Dendritic cell treated with granulocyte-macrophage colony-stimulating factor and Interleukin-4, amounts not matched to agents 40 ng/mL and 50 ng/mL, for 4 days (primary cell): ENCODE data around the gene PACRG.

Experiments used
- H3K27ac Mint-ChIP-seq: one replicate; pipeline ENCODE4 v1.8.0; 2022; ENCODE audit warnings: mild to moderate bottlenecking, mixed read lengths
- H3K27me3 Mint-ChIP-seq: one replicate; pipeline ENCODE4 v1.8.0; 2022; ENCODE audit warnings: mild to moderate bottlenecking, mixed read lengths
- H3K36me3 Mint-ChIP-seq: one replicate; pipeline ENCODE4 v1.8.0; 2022; ENCODE audit warnings: low read depth, mixed read lengths
- H3K4me1 Mint-ChIP-seq: one replicate; pipeline ENCODE4 v1.8.0; 2022; ENCODE audit warnings: low read depth, mixed read lengths
- H3K4me3 Mint-ChIP-seq: one replicate; pipeline ENCODE4 v1.8.0; 2022; ENCODE audit warnings: mild to moderate bottlenecking, moderate library complexity, mixed read lengths
- H3K9me3 Mint-ChIP-seq: one replicate; pipeline ENCODE4 v1.8.0; 2022; ENCODE audit warnings: mixed read lengths
- intact Hi-C: fragments of 100-400 bp; cut with micrococcal nuclease; formaldehyde crosslinking; loops from one replicate; pipeline ENCODE4 v1.15.0; 2022

Gene PACRG

DNA sequence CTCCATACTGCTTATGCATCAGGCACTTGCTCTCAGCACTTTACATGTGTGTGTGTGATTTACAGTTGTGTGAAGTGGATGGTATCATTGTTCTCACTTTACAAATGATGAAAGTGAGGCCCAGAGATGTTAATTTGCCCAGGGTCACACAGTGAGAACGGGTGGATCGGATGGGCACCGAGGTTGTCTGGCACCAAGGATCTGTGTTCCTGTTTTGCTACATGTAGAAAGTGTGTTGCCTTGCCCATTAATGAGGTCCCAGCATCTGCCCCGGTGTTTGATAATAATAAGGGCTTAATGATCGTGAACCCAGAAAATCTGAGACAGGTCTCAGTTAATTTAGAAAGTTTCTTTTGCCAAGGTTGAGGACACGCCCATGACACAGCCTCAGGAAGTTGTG is 470.6 kb downstream of the PACRG start:
- Mint-ChIP-seq H3K36me3 (no peaks in the 10 kb centered on the region), H3K27ac (no peak overlapping the region), H3K4me3 (no peak overlapping the region), H3K4me1 (peaks cover 6% of the 10 kb centered on the region), H3K27me3 (peaks cover 6% of the 10 kb centered on the region), H3K9me3 (no peaks in the 10 kb centered on the region)
- intact Hi-C loops: no loop called here

DNA sequence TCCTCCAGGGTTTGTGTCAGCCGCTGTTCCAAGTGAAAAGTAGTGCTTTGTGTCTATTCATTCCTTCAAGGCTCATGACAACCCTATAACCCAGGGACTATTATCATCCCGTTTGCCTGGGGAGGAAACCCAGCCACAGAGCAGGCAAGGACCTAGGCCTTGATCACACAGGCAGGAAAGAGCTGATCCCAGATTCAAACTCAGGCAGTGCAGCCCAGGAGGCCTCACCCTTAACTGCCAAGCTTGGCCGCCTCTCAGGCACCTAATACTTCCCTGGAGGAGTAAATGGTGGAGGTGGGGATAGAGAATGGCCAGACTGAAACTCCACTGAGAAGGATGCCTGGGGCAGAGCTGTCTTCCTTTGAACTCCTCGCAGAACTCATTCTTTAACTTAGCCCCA is 471.6 kb downstream of the PACRG start:
- Mint-ChIP-seq H3K4me3 (no peak overlapping the region), H3K36me3 (no peaks in the 10 kb centered on the region), H3K27ac (no peak overlapping the region), H3K4me1 (peaks cover 2% of the 10 kb centered on the region), H3K9me3 (no peaks in the 10 kb centered on the region), H3K27me3 (peaks cover 6% of the 10 kb centered on the region)
- intact Hi-C loops: no loop called here

DNA sequence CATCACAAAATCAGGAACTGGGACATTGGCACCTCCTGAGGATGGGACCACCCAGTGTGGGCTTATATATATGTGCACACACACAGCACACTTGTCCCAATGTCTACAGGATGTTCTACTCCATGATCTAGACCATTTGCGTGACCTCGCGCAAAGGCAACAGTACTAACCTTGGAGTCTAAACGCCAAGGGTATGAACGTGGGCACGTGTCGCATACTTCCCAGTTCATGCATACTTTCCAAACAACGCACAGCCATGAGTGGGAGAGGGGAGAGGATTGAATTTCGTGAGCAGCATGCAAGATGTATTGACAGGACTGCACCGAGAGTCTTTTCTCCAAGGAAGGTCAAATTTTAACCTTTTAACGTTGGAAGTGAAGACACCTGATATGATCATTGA is 472.5 kb downstream of the PACRG start:
- Mint-ChIP-seq H3K27me3 (peaks cover 8% of the 10 kb centered on the region), H3K4me1 (no peaks in the 10 kb centered on the region), H3K4me3 (no peak overlapping the region), H3K9me3 (no peaks in the 10 kb centered on the region), H3K36me3 (no peaks in the 10 kb centered on the region), H3K27ac (no peak overlapping the region)
- intact Hi-C loops: no loop called here

DNA sequence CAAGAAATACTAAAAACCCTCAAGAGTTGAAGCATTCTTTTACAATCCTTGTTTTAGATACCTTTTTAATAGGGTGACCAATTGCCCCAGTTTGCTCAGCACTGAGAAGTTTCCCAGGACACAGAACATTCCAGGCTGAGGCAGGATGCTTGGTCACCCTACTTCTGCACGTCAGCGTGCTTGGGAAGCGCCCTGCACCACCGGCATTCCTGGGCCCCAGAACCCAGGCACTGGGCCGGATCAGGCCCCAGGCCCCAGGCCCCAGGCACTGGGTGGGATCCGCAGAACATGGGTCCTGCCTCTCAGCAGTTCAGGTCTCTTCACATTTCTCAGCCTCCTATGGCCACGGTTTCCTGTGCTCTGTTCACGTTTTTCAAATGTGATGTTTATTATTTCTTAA is 472.9 kb downstream of the PACRG start:
- Mint-ChIP-seq H3K36me3 (no peaks in the 10 kb centered on the region), H3K4me3 (no peak overlapping the region), H3K4me1 (no peaks in the 10 kb centered on the region), H3K27me3 (peaks cover 7% of the 10 kb centered on the region), H3K27ac (no peak overlapping the region), H3K9me3 (no peaks in the 10 kb centered on the region)
- intact Hi-C loops: no loop called here

DNA sequence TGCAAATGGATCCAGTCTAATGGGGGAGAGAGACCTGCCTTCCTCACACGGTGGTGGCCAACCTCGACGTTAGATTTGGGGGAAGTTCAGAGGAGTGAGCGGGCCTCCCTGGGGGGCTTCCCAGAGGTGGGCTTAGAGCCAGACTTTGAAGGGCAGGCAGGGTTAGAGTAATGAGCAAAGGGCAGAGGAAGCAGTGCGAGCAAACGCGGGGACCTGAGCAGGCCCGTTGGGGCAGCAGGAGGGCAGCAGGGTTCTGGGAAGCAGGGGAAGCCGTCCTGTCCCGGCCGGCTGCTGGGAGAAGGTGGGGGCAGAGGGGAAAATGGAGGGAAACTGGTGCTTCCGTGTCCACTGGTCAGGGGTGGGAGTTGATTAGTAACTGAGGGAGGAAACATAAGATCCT is 474.1 kb downstream of the PACRG start:
- Mint-ChIP-seq H3K36me3 (no peaks in the 10 kb centered on the region), H3K4me3 (no peak overlapping the region), H3K27me3 (peaks cover 8% of the 10 kb centered on the region), H3K9me3 (no peaks in the 10 kb centered on the region), H3K27ac (no peak overlapping the region), H3K4me1 (no peaks in the 10 kb centered on the region)
- intact Hi-C loops: no loop called here

DNA sequence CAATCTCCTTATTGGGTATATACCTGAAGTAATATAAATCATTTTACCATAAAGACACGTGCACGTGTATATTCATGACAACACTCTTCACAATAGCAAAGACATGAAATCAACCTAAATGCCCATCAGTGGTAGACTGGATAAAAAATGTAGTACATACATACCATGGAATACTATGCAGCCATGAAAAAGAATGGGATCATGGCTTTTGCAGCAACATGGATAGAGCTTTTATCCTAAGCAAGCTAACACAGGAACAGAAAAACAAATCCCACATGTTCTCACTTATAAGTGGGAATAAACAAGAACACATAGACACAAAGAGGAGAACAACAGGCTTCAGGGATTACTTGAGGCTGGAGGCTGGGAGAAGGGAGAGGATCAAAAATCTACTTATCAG is 478.4 kb downstream of the PACRG start:
- no peaks in the 10 kb centered on the region for H3K4me1 Mint-ChIP-seq
- no peaks in the 10 kb centered on the region for H3K9me3 Mint-ChIP-seq
- H3K27ac Mint-ChIP-seq: no peak overlapping the region
- peaks cover 8% of the 10 kb centered on the region for H3K27me3 Mint-ChIP-seq
- intact Hi-C loops: no loop called here
- no peak overlapping the region for H3K4me3 Mint-ChIP-seq
- no peaks in the 10 kb centered on the region for H3K36me3 Mint-ChIP-seq

DNA sequence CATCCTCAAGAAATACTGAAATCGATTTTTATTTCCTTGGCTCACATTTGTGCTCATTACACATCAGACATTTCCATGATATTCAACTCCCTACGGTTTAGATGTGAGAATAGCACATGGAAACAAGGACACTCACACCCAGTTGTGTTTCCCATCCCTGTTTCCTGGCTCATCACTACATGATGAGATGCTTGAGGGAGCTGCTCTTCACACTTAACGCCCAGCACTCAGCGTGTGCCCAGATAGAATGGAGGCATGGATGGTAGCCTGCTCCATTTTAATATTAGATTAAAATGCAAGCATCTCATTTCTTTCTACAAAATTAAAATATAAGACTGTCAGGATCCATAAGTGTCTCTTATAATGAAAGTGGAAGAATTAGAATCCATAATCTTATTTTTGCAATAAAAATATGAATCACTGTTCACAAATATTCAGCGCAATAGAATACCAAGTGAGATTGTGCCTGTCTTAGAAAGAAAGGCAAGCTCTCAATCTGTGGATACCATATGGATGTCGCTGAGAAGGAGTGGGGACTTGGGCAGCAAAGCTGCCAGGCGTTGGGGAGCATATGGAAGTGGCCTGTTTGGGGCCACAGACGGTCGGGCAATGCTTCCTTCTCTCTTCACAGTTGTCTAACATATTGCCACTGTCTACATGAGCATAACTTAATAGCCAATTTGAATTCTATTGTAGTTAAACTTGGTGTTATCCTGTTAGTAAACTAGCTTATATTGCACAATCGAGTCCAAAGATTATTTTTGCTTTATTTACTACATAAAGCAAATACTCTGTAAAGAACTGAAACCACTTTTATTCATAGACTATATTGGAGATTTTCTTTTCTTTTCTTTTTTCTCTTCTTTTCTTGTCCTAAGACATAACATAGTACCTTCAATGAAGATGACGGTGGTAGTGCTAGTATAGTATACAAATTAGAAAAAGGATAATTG is 479.9 kb downstream of the PACRG start:
- Mint-ChIP-seq H3K27ac (no peak overlapping the region), H3K4me3 (no peak overlapping the region), H3K4me1 (no peaks in the 10 kb centered on the region), H3K36me3 (no peaks in the 10 kb centered on the region), H3K9me3 (peaks cover 14% of the 10 kb centered on the region), H3K27me3 (peaks cover 8% of the 10 kb centered on the region)
- intact Hi-C loops: no loop called here

DNA sequence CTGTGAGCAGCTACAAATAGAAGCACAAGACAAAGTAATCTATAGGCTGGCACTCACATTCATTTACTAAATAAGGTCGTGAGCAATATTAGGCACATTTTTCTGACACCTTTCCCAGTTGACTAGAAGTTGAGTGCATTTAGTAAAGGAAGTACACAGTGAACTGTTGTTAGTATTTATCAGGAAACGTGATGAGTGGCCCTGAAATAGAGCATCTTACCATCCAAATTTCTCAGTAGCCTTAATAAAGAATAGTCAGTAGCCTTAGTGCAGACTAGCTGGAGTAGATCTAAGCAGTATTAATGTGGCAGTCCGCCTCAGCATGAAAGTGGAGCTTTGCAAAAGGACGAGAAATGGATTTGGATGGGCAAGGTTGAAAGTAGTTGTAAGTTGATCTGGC is 481.2 kb downstream of the PACRG start:
- Mint-ChIP-seq H3K27ac (no peak overlapping the region), H3K36me3 (no peaks in the 10 kb centered on the region), H3K4me1 (no peaks in the 10 kb centered on the region), H3K27me3 (peaks cover 10% of the 10 kb centered on the region), H3K9me3 (peaks cover 17% of the 10 kb centered on the region), H3K4me3 (no peak overlapping the region)
- intact Hi-C loops: no loop called here

DNA sequence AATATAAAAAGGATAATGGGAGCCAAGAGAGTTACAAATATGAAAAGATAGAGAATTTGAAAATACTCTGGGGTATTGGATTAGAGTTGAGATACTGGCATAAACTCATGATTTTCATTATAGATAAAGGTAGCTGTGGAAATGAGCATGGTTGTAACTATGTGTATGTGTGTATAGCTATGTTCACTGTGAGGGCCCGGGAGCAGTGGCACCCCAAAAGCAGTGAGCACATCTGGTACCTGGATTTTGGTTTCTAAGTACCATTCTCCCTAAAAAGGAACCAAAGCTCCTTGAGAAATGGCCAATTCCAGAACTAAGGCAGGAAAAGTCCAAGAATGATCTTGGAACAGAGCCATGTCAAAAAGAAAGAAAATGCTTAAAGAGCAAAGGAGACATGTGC is 484.3 kb downstream of the PACRG start:
- H3K9me3 Mint-ChIP-seq: peaks cover 17% of the 10 kb centered on the region
- intact Hi-C loops: no loop called here
- no peak overlapping the region for H3K27ac Mint-ChIP-seq
- no peaks in the 10 kb centered on the region for H3K36me3 Mint-ChIP-seq
- H3K4me3 Mint-ChIP-seq: no peak overlapping the region
- H3K27me3 Mint-ChIP-seq: peaks cover 2% of the 10 kb centered on the region
- H3K4me1 Mint-ChIP-seq: peaks cover 10% of the 10 kb centered on the region

DNA sequence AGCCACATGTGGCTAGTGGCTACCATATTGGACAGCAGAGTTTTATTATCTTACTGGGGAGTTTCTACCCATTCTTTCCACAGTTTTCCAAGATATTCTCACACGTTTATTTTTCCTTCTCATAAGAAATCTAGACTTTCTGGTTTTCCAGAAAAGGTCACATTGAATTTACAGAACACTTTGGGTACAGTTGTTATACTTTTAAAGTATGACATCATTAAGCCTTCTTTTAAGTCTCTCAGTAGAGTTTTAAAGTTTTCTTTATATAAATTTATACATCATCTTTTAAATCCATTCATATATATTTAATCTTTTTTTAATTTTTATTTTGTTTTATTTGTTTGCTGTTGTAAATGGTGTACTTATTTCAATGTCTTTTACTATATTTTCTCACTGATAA is 486.5 kb downstream of the PACRG start:
- no peak overlapping the region for H3K27ac Mint-ChIP-seq
- no peaks in the 10 kb centered on the region for H3K36me3 Mint-ChIP-seq
- H3K9me3 Mint-ChIP-seq: peaks cover 17% of the 10 kb centered on the region
- peaks cover 8% of the 10 kb centered on the region for H3K27me3 Mint-ChIP-seq
- H3K4me1 Mint-ChIP-seq: peaks cover 16% of the 10 kb centered on the region
- H3K4me3 Mint-ChIP-seq: no peak overlapping the region
- intact Hi-C loops: no loop called here

DNA sequence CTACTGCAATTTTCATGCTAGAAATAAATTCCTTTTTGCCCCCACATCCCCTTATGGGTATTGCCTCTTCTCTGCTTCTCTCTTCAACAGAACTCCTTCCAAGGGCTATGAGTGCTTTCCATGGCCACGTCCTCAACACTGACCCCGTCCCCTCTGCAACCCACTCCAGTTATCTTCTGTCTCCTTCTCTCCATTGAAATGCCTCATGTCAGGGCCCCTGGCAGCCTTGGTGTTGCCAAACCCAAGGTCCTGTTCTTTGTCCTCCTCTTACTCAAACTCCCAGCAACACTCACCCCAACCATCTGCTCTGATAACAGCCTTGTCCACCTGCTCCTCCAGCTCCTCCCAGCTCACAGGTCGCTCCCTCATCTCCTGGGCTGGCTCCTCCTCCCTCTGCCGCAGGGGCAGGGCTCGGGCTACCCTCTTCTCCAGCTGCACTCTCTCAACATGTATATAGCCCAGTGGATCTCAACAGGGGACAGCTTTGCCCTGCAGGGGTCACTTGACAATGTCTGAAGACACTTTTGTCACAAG is 490.7 kb downstream of the PACRG start:
- peaks cover 15% of the 10 kb centered on the region for H3K27me3 Mint-ChIP-seq
- peak overlapping the region; percentile 1 for H3K27ac Mint-ChIP-seq
- no peak overlapping the region for H3K4me3 Mint-ChIP-seq
- no peaks in the 10 kb centered on the region for H3K36me3 Mint-ChIP-seq
- no peaks in the 10 kb centered on the region for H3K9me3 Mint-ChIP-seq
- H3K4me1 Mint-ChIP-seq: peaks cover 16% of the 10 kb centered on the region
- intact Hi-C loops: no loop called here

DNA sequence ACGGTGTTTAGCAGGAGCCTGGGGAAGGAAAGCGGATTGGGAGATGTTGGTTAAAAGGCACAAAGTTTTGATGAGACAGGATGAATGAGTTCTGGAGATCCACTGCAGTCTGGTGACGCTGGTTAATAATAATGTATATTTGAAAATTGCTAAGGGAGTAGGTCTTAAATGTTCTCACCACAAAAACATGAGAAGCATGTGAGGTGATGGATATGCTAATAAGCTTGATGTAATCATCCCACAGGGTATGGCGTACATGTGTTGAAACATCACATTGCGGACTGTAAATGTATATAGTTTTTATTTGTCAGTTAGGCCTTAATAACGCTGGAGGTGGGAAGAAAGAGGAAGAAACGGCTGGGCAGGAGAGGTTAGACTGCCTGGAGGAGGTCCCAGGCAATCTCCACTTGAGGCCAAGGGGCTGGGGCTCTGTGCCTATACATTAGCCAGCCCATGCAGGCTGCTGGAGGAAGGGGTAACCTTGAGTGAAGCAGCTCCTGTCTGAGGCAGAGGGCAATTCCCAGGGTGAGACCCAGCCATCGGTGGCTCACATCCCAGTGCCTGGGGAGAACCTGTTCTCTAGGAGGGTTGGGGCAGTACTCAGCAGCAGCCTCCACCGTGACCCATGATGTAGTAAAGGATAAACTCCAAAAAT is 498.5 kb downstream of the PACRG start:
- H3K36me3 Mint-ChIP-seq: no peaks in the 10 kb centered on the region
- no peak overlapping the region for H3K4me3 Mint-ChIP-seq
- no peaks in the 10 kb centered on the region for H3K9me3 Mint-ChIP-seq
- intact Hi-C loops: no loop called here
- H3K27ac Mint-ChIP-seq: no peak overlapping the region
- no peaks in the 10 kb centered on the region for H3K27me3 Mint-ChIP-seq
- H3K4me1 Mint-ChIP-seq: no peaks in the 10 kb centered on the region

DNA sequence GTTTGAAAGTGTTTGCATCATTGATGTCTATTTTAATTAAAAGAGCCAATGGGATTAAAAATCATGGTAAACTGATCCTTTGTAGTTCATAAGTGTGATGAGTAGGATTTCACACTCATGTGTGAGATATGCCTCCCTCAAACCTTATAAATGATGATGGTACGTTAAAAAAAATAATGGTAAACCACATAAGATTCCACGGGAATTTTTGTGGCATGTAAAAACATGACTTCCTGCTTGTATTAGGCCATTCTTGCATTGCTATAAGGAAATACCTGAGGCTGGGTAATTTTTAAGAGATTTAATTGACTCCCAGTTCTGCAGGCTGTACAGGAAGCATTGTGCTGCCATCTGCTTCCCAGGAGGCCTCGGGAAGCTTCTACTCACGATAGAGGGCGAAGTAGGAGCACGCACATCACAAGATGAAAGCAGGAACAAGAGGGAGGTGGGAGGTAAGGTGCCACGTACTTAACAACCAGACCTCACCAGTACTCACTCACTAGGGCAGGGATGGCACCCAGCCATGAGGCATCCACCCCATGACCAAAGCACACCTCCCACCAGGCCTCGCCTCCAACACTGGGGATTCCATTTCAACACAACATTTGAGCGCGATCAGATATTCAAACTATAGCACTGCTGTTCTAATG is 499.2 kb downstream of the PACRG start:
- intact Hi-C loops: no loop called here
- Mint-ChIP-seq H3K27me3 (no peaks in the 10 kb centered on the region), H3K36me3 (no peaks in the 10 kb centered on the region), H3K27ac (no peak overlapping the region), H3K4me1 (peaks cover under 1% of the 10 kb centered on the region), H3K4me3 (no peak overlapping the region), H3K9me3 (no peaks in the 10 kb centered on the region)

DNA sequence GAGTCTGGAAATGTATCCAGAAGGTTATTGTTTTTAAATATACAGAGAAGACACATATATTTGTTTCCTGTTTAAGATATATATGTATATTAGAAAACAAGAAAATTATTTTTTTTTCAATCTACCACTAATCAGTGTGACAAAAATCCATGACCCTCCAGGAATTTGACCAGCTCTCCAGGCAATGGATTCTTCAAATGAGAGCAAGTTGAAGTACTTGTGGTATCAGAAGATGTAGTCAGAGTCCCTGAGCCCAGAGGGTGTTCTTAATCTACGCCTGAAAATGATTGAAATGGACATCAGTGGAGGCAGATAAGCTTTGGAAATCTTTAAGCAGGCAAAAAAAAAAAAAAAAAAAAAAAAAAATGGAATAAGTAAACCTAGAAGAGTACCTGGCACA is 500.3 kb downstream of the PACRG start:
- H3K4me1 Mint-ChIP-seq: peaks cover 5% of the 10 kb centered on the region
- intact Hi-C loops: no loop called here
- no peaks in the 10 kb centered on the region for H3K9me3 Mint-ChIP-seq

More for the DNA sequence above, 500.3 kb downstream of the PACRG start:
- Mint-ChIP-seq H3K27ac (no peak overlapping the region), H3K4me3 (no peak overlapping the region), H3K36me3 (no peaks in the 10 kb centered on the region), H3K27me3 (no peaks in the 10 kb centered on the region)
